ENCODE data around the gene HOXA9.

Gene HOXA9

GRCh38 chr7:27191161-27191731 lies 25.9 kb upstream of the HOXA9 start:
- no peak for TF ChIP-seq CTCF (IDR thresholded peaks at IDR 0.05; ENCODE audit: low read depth, low read length, missing control alignments)
- DNase-seq (ENCODE audit: low read depth): no peak
- in situ Hi-C loops (cut with HindIII; ENCODE audit: low sequenced_read_pairs): no loop called here

GRCh38 chr7:27189997-27190748 lies 24.8 kb upstream of the HOXA9 start:
- H3K4me3 ChIP-seq (ENCODE audit: low read depth, low read length): no peak overlapping the region
- DNase-seq (ENCODE audit: low read depth): no peak
- TF ChIP-seq CTCF (IDR thresholded peaks at IDR 0.05; ENCODE audit: low read depth, low read length, missing control alignments): no peak
- in situ Hi-C loops (cut with HindIII; ENCODE audit: low sequenced_read_pairs): no loop called here

More at GRCh38 chr7:27191161-27191731, 25.9 kb upstream of the HOXA9 start:
- no peak overlapping the region for H3K4me3 ChIP-seq (ENCODE audit: low read depth, low read length)

- in situ Hi-C loops (cut with HindIII; ENCODE audit: low sequenced_read_pairs): no loop called here
- no peak for TF ChIP-seq CTCF (IDR thresholded peaks at IDR 0.05; ENCODE audit: low read depth, low read length, missing control alignments)
- DNase-seq (ENCODE audit: low read depth): no peak
- no peak overlapping the region for H3K4me3 ChIP-seq (ENCODE audit: low read depth, low read length)
Measured at GRCh38 chr7:27189295-27189996, 24.1 kb upstream of the HOXA9 start.

GRCh38 chr7:27188386-27189294 lies 23.3 kb upstream of the HOXA9 start:
- no peak for TF ChIP-seq CTCF (IDR thresholded peaks at IDR 0.05; ENCODE audit: low read depth, low read length, missing control alignments)
- DNase-seq (ENCODE audit: low read depth): no peak
- in situ Hi-C loops (cut with HindIII; ENCODE audit: low sequenced_read_pairs): no loop called here
- H3K4me3 ChIP-seq (ENCODE audit: low read depth, low read length): no peak overlapping the region

GRCh38 chr7:27187475-27188385 lies 22.4 kb upstream of the HOXA9 start:
- H3K4me3 ChIP-seq (ENCODE audit: low read depth, low read length): no peak overlapping the region
- TF ChIP-seq CTCF (IDR thresholded peaks at IDR 0.05; ENCODE audit: low read depth, low read length, missing control alignments): no peak
- in situ Hi-C loops (cut with HindIII; ENCODE audit: low sequenced_read_pairs): no loop called here
- no peak for DNase-seq (ENCODE audit: low read depth)
